GM06990 (cell line): ENCODE data around the gene GPR21.

Experiments
- DNase-seq: peaks from one replicate; pipeline ENCODE4 v3.0.0-alpha.2; 2011; ENCODE audit not compliant: insufficient read length; ENCODE audit errors: extremely low read depth
- H3K27me3 ChIP-seq: replicated peaks from 2 replicates; pipeline ENCODE4 v1.6.0; 2011; ENCODE audit warnings: low read length; ENCODE audit not compliant: control insufficient read depth, insufficient read depth
- H3K36me3 ChIP-seq: 2 replicates; pipeline ENCODE4 v1.5.1; 2011; ENCODE audit warnings: low read length; ENCODE audit not compliant: control insufficient read depth, insufficient read depth
- H3K4me3 ChIP-seq: replicated peaks from 2 replicates; pipeline ENCODE4 v1.5.1; 2011; ENCODE audit warnings: low read depth, mild to moderate bottlenecking, control low read depth, low read length
- TF ChIP-seq, protein P1 (sequence below): IDR thresholded peaks from 2 replicates; pipeline ENCODE4 v1.5.1; 2011; ENCODE audit warnings: low read length, control low read depth, mild to moderate bottlenecking, inconsistent platforms; ENCODE audit not compliant: insufficient read depth, poor library complexity, severe bottlenecking

Gene GPR21

DNA sequence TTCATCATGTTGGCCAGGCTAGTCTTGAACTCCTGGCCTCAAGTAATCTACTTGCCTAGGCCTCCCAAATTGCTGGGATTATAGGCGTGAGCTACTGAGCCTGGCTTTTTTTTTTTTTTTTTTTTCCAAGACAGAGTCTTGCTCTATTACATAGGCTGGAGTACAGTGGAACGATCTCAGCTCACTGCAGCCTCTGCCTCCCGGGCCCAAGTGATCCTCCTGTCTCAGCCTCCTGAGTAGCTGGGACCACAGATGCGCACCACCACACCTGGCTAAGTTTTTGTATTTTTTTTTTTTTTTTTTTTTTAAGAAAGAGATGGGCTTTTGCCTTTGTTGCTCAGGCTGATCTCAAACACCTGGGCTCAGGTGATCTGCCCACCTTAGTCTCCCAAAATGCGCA, 26.2 kb upstream of the GPR21 start:
- Histone ChIP-seq H3K27me3 (no peaks in the 10 kb centered on the region), H3K4me3 (no peak overlapping the region), H3K36me3 (peaks cover 3% of the 10 kb centered on the region)
- TF ChIP-seq, protein P1, sequence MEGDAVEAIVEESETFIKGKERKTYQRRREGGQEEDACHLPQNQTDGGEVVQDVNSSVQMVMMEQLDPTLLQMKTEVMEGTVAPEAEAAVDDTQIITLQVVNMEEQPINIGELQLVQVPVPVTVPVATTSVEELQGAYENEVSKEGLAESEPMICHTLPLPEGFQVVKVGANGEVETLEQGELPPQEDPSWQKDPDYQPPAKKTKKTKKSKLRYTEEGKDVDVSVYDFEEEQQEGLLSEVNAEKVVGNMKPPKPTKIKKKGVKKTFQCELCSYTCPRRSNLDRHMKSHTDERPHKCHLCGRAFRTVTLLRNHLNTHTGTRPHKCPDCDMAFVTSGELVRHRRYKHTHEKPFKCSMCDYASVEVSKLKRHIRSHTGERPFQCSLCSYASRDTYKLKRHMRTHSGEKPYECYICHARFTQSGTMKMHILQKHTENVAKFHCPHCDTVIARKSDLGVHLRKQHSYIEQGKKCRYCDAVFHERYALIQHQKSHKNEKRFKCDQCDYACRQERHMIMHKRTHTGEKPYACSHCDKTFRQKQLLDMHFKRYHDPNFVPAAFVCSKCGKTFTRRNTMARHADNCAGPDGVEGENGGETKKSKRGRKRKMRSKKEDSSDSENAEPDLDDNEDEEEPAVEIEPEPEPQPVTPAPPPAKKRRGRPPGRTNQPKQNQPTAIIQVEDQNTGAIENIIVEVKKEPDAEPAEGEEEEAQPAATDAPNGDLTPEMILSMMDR, result no peak
- DNase-seq, result no peak

GRCh38 chr9:123008909-123009308, 24.6 kb upstream of the GPR21 start:
- H3K27me3 ChIP-seq, result no peaks in the 10 kb centered on the region
- TF ChIP-seq, protein P1, result no peak
- no peak overlapping the region for H3K4me3 ChIP-seq
- peaks cover 3% of the 10 kb centered on the region for H3K36me3 ChIP-seq
- no peak for DNase-seq

DNA sequence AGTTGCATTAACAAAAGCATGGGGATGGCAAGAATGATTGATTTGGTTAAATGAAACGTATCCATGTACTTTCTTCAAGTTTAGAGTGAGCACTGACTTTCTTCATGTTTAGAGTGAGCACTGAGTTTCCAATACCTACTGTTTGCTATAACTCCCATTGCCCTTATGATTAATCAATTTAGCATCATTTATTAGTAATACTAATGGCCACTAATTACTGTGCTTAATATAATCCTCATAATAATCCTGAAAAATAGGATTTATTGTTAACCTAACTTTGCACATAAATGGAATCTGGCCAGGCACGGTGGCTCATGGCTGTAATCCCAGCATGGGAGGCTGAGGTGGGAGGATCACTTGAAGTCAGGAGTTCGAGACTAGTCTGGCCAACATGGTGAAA, 22.1 kb upstream of the GPR21 start:
- H3K4me3 ChIP-seq, result no peak overlapping the region
- TF ChIP-seq, protein P1, result no peak
- H3K36me3 ChIP-seq, result peaks cover 4% of the 10 kb centered on the region
- no peaks in the 10 kb centered on the region for H3K27me3 ChIP-seq
- DNase-seq, result no peak

- Histone ChIP-seq H3K36me3 (peaks cover 4% of the 10 kb centered on the region), H3K27me3 (no peaks in the 10 kb centered on the region), H3K4me3 (no peak overlapping the region)
- DNase-seq, result no peak
- TF ChIP-seq, protein P1, result no peak
Measured at GRCh38 chr9:123011878-123012528, 21.5 kb upstream of the GPR21 start.

GRCh38 chr9:123016631-123017030, 16.8 kb upstream of the GPR21 start:
- DNase-seq, result no peak
- Histone ChIP-seq H3K4me3 (no peak overlapping the region), H3K27me3 (no peaks in the 10 kb centered on the region), H3K36me3 (peaks cover 4% of the 10 kb centered on the region)
- TF ChIP-seq, protein P1, result no peak

- Histone ChIP-seq H3K36me3 (no peaks in the 10 kb centered on the region; the same call in none of the 2 replicates), H3K4me3 (no peak overlapping the region), H3K27me3 (no peaks in the 10 kb centered on the region)
- TF ChIP-seq, protein P1, result no peak
- DNase-seq, result no peak
Measured at GRCh38 chr9:123020796-123021195, 12.7 kb upstream of the GPR21 start.
